ENCODE results near the gene SLC26A1.

SLC26A1 gene, protein sequence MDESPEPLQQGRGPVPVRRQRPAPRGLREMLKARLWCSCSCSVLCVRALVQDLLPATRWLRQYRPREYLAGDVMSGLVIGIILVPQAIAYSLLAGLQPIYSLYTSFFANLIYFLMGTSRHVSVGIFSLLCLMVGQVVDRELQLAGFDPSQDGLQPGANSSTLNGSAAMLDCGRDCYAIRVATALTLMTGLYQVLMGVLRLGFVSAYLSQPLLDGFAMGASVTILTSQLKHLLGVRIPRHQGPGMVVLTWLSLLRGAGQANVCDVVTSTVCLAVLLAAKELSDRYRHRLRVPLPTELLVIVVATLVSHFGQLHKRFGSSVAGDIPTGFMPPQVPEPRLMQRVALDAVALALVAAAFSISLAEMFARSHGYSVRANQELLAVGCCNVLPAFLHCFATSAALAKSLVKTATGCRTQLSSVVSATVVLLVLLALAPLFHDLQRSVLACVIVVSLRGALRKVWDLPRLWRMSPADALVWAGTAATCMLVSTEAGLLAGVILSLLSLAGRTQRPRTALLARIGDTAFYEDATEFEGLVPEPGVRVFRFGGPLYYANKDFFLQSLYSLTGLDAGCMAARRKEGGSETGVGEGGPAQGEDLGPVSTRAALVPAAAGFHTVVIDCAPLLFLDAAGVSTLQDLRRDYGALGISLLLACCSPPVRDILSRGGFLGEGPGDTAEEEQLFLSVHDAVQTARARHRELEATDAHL

GRCh38 chr4:993111-994029, at the start of gene SLC26A1:
TSS of gene SLC26A1 (minus strand) at chr4:993404. CDS start at chr4:991703, 1,701 bp downstream.
- Histone ChIP-seq H3K36me3 (ENCODE audit: low read length) (no peaks in the 10 kb centered on the region), H3K4me2 (ENCODE audit: low read depth, low read length, poor library complexity, severe bottlenecking) (no peak within 1 kb of the TSS), H2AFZ (ENCODE audit: low read depth, low read length, severe bottlenecking) (no peak within 1 kb of the TSS), H3K9me2 (replicated peaks; ENCODE audit: insufficient read depth, low read length) (no peaks in the 10 kb centered on the region), H3K79me2 (ENCODE audit: insufficient read depth, low read length) (no peaks in the 10 kb centered on the region), H3K27me3 (ENCODE audit: low read length) (no peaks in the 10 kb centered on the region), H3F3A (ENCODE audit: insufficient read depth) (no peaks in the 10 kb centered on the region), H3K4me3 (ENCODE audit: insufficient read depth, low read length, poor library complexity, severe bottlenecking) (no peak within 1 kb of the TSS), H3K9ac (ENCODE audit: low read length) (no peak within 1 kb of the TSS), H3K9me3 (ENCODE audit: insufficient read depth, low read length) (no peaks in the 10 kb centered on the region), H4K20me1 (ENCODE audit: low read depth, low read length) (no peaks in the 10 kb centered on the region), H3K27ac (ENCODE audit: low read depth, low read length) (no peak within 1 kb of the TSS)
- TF ChIP-seq, protein P1, sequence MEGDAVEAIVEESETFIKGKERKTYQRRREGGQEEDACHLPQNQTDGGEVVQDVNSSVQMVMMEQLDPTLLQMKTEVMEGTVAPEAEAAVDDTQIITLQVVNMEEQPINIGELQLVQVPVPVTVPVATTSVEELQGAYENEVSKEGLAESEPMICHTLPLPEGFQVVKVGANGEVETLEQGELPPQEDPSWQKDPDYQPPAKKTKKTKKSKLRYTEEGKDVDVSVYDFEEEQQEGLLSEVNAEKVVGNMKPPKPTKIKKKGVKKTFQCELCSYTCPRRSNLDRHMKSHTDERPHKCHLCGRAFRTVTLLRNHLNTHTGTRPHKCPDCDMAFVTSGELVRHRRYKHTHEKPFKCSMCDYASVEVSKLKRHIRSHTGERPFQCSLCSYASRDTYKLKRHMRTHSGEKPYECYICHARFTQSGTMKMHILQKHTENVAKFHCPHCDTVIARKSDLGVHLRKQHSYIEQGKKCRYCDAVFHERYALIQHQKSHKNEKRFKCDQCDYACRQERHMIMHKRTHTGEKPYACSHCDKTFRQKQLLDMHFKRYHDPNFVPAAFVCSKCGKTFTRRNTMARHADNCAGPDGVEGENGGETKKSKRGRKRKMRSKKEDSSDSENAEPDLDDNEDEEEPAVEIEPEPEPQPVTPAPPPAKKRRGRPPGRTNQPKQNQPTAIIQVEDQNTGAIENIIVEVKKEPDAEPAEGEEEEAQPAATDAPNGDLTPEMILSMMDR (IDR thresholded peaks at IDR 0.05; ENCODE audit: insufficient read depth, low read length, poor library complexity, severe bottlenecking), result no peak
- no peak for TF ChIP-seq EZH2phosphoT487 (conservative IDR thresholded peaks at IDR 0.05; ENCODE audit: low read length)

GRCh38 chr4:1042352-1043055, 49.3 kb upstream of the SLC26A1 start:
- Histone ChIP-seq H3K27ac (ENCODE audit: low read depth, low read length) (no peak overlapping the region), H3K4me2 (ENCODE audit: low read depth, low read length, poor library complexity, severe bottlenecking) (no peak overlapping the region), H3K79me2 (ENCODE audit: insufficient read depth, low read length) (no peaks in the 10 kb centered on the region), H2AFZ (ENCODE audit: low read depth, low read length, severe bottlenecking) (no peak overlapping the region), H3K9me2 (replicated peaks; ENCODE audit: insufficient read depth, low read length) (no peaks in the 10 kb centered on the region), H3F3A (ENCODE audit: insufficient read depth) (no peaks in the 10 kb centered on the region), H3K36me3 (ENCODE audit: low read length) (no peaks in the 10 kb centered on the region), H4K20me1 (ENCODE audit: low read depth, low read length) (no peaks in the 10 kb centered on the region), H3K4me3 (ENCODE audit: insufficient read depth, low read length, poor library complexity, severe bottlenecking) (no peak overlapping the region), H3K27me3 (ENCODE audit: low read length) (no peaks in the 10 kb centered on the region), H3K9me3 (ENCODE audit: insufficient read depth, low read length) (no peaks in the 10 kb centered on the region), H3K9ac (ENCODE audit: low read length) (no peak overlapping the region)
- TF ChIP-seq, protein P1 (IDR thresholded peaks at IDR 0.05; ENCODE audit: insufficient read depth, low read length, poor library complexity, severe bottlenecking), result no peak
- no peak for TF ChIP-seq EZH2phosphoT487 (conservative IDR thresholded peaks at IDR 0.05; ENCODE audit: low read length)

GRCh38 chr4:1041936-1042330, 48.7 kb upstream of the SLC26A1 start:
- TF ChIP-seq, protein P1 (IDR thresholded peaks at IDR 0.05; ENCODE audit: insufficient read depth, low read length, poor library complexity, severe bottlenecking), result no peak
- H3K4me2 ChIP-seq (ENCODE audit: low read depth, low read length, poor library complexity, severe bottlenecking), result no peak overlapping the region
- H3K9me3 ChIP-seq (ENCODE audit: insufficient read depth, low read length), result no peaks in the 10 kb centered on the region
- H3K4me3 ChIP-seq (ENCODE audit: insufficient read depth, low read length, poor library complexity, severe bottlenecking), result no peak overlapping the region
- no peaks in the 10 kb centered on the region for H4K20me1 ChIP-seq (ENCODE audit: low read depth, low read length)
- no peaks in the 10 kb centered on the region for H3K36me3 ChIP-seq (ENCODE audit: low read length)
- no peaks in the 10 kb centered on the region for H3K27me3 ChIP-seq (ENCODE audit: low read length)
- H3K9me2 ChIP-seq (replicated peaks; ENCODE audit: insufficient read depth, low read length), result no peaks in the 10 kb centered on the region
- H2AFZ ChIP-seq (ENCODE audit: low read depth, low read length, severe bottlenecking), result no peak overlapping the region
- no peak overlapping the region for H3K27ac ChIP-seq (ENCODE audit: low read depth, low read length)
- H3K79me2 ChIP-seq (ENCODE audit: insufficient read depth, low read length), result no peaks in the 10 kb centered on the region
- no peak overlapping the region for H3K9ac ChIP-seq (ENCODE audit: low read length)
- H3F3A ChIP-seq (ENCODE audit: insufficient read depth), result no peaks in the 10 kb centered on the region

All from SU-DHL-6 (cell line).